Mesothelial cell of epicardium (in vitro differentiated cells): Measurements from ENCODE around the gene TMEM87B. TPM values are rescaled to one million over a fixed set of nuclear protein-coding genes. Genes with fewer than 3 reads are reported as not detected.
"Not testable (repeated sequence)": the region's sequence is repeated elsewhere in the genome, so short reads cannot be mapped to it uniquely, and the experiment has no call there.

Source experiments
- DNase-seq, 2 experiments: peaks; one replicate each; pipeline ENCODE4 v3.0.0; 2021; ENCODE audit warnings: low spot score in 2 of 2; ENCODE audit not compliant: unreplicated experiment in 2 of 2
- H3K27ac Mint-ChIP-seq: 2 replicates; pipeline ENCODE4 v1.8.0; 2021; ENCODE audit warnings: mixed read lengths
- H3K27me3 Mint-ChIP-seq: 2 replicates; pipeline ENCODE4 v1.8.0; 2021; ENCODE audit warnings: low read depth, mixed read lengths
- H3K36me3 Mint-ChIP-seq: 2 replicates; pipeline ENCODE4 v1.8.0; 2021; ENCODE audit warnings: mixed read lengths
- H3K4me1 Mint-ChIP-seq: 2 replicates; pipeline ENCODE4 v1.8.0; 2021; ENCODE audit warnings: mixed read lengths
- H3K4me3 Mint-ChIP-seq: 2 replicates; pipeline ENCODE4 v1.8.0; 2021; ENCODE audit warnings: mild to moderate bottlenecking, moderate library complexity, mixed read lengths
- H3K9me3 Mint-ChIP-seq: 2 replicates; pipeline ENCODE4 v1.8.0; 2021; ENCODE audit warnings: mixed read lengths
- CTCF ChIP-seq: fragments of 200-600 bp; sonication (generic); IDR thresholded peaks from one replicate; pipeline ENCODE4 v1.5.0; 2021; ENCODE audit warnings: antibody characterized with exemption; ENCODE audit not compliant: unreplicated experiment
- total RNA-seq: library from RNA; stranded (reverse); gene quantifications from 3 replicates; pipeline ENCODE4 v1.2.1, GENCODE V29; 2021

Gene TMEM87B
- total RNA-seq, 1 donor from 2014 or later = 19.4 TPM

DNA sequence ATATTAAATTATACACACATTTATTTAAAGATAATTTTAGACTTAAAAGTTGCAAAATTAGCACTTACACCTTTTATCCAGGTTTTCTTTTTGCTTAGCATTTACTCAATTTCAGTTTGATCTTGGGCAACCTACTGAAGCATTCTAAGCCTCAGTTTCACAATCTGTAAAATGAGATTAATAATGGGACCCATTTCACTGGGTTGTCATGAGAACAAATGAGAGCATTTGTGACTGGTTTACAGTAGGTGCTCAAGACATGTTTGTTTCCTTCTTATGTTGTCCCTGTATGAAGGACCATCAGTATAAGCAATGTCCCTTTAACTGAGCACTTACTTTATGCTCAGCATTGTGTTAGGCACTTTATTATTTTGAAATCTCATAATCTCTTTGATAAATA, 78.3 kb downstream of the TMEM87B start:
- Mint-ChIP-seq H3K4me3 (no peak overlapping the region), H3K4me1 (peaks cover 7% of the 10 kb centered on the region), H3K9me3 (peaks cover 21% of the 10 kb centered on the region), H3K27me3 (peaks cover 26% of the 10 kb centered on the region), H3K27ac (no peak overlapping the region), H3K36me3 (peaks cover 3% of the 10 kb centered on the region)
- TF ChIP-seq CTCF = no peak
- no peak for DNase-seq

GRCh38 chr2:112134120-112134519, 79.1 kb downstream of the TMEM87B start:
- peaks cover 31% of the 10 kb centered on the region for H3K27me3 Mint-ChIP-seq
- peaks cover 2% of the 10 kb centered on the region for H3K36me3 Mint-ChIP-seq
- H3K27ac Mint-ChIP-seq = no peak overlapping the region
- peaks cover 13% of the 10 kb centered on the region for H3K9me3 Mint-ChIP-seq
- H3K4me3 Mint-ChIP-seq = no peak overlapping the region
- DNase-seq = no peak
- no peak for TF ChIP-seq CTCF
- peaks cover 10% of the 10 kb centered on the region for H3K4me1 Mint-ChIP-seq

DNA sequence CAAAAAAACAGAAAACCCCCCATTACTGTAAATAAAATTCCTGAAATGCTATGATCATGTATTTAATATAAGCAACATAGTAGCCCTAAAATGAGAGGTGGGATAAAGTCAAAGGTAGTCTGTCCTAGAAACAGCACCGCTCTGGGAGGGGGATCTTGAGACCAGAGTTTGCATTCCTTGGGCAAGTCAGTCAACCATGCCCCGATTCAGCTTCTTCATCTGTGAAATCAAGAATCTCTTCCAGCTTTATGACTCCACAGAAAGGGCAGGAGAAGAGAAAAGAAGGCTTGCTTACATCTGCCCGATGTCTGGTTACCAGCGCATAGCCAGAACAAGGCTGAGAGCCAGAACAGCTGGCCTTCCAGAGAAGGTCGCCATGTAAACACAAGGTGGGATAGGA, 81.0 kb downstream of the TMEM87B start:
- Mint-ChIP-seq H3K4me1 (peaks cover 18% of the 10 kb centered on the region), H3K4me3 (no peak overlapping the region), H3K9me3 (peaks cover 10% of the 10 kb centered on the region), H3K27ac (no peak overlapping the region), H3K27me3 (peaks cover 42% of the 10 kb centered on the region), H3K36me3 (peaks cover 3% of the 10 kb centered on the region)
- TF ChIP-seq CTCF = no peak
- DNase-seq = no peak

DNA sequence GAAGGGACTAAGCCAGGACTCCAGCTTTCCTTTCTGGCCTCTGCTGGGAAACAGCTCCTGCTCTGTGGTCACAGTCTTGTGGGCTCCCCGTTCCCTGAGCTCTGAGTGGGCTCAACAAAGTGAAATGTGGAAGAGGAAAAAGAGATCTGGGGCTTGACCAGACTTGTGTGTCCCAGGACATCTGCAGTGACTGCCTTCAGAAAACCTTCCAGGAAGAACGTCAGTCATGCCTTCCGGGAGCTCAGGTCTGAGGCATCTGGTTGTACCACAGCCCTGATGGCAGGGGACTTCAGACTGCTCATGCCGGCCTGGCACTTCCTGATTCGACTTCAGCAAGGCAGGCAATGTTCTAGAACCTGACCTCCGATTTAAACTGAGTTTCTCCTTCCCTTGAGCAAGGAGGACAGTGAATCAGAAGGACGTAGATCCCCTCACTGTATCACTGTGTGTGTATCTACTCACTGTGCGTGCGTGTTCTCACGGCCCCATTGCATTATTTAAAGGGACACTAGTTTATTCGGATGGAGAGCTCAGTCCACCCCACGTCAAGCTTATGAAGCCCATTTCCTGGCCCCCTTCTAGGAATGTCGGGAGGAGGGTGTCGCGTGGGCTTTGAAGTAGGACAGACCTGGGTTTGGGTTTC, 82.6 kb downstream of the TMEM87B start:
- Mint-ChIP-seq H3K36me3 (peaks cover 1% of the 10 kb centered on the region), H3K27me3 (peaks cover 58% of the 10 kb centered on the region), H3K27ac (no peak overlapping the region), H3K4me1 (peaks cover 18% of the 10 kb centered on the region), H3K9me3 (peaks cover 3% of the 10 kb centered on the region), H3K4me3 (peak overlapping the region; percentile 65)
- no peak for TF ChIP-seq CTCF
- no peak for DNase-seq

- Mint-ChIP-seq H3K27ac (no peak within 1 kb of the TSS), H3K4me1 (peaks cover 18% of the 10 kb centered on the region), H3K27me3 (peaks cover 62% of the 10 kb centered on the region), H3K4me3 (peak within 1 kb of the TSS; percentile 70), H3K36me3 (peaks cover 1% of the 10 kb centered on the region), H3K9me3 (no peaks in the 10 kb centered on the region)
- TF ChIP-seq CTCF = no peak
- DNase-seq = no peak
Measured at GRCh38 chr2:112138159-112139032, 83.3 kb downstream of the TMEM87B start, which contains the start of gene FBLN7. FBLN7 (plus strand) TSS chr2:112138385; CDS start chr2:112138656, 271 bp downstream.

GRCh38 chr2:112139033-112139614, 84.1 kb downstream of the TMEM87B start:
- peaks cover 18% of the 10 kb centered on the region for H3K4me1 Mint-ChIP-seq

DNA sequence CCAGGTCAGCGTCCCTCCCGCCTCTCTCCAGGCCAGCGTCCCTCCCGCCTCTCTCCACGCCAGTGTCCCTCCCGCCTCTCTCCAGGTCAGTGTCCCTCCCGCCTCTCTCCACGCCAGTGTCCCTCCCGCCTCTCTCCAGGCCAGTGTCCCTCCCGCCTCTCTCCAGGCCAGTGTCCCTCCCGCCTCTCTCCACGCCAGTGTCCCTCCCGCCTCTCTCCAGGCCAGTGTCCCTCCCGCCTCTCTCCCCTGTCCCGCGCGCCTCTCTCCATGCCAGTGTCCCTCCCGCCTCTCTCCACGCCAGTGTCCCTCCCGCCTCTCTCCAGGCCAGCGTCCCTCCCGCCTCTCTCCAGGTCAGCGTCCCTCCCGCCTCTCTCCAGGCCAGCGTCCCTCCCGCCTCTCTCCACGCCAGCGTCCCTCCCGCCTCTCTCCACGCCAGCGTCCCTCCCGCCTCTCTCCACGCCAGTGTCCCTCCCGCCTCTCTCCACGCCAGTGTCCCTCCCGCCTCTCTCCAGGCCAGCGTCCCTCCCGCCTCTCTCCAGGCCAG, 84.7 kb downstream of the TMEM87B start:
- not testable (repeated sequence) for H3K27ac Mint-ChIP-seq, DNase-seq
- peak overlapping the region; percentile 61 for H3K4me3 Mint-ChIP-seq

More at GRCh38 chr2:112139033-112139614, 84.1 kb downstream of the TMEM87B start:
- DNase-seq, H3K36me3 Mint-ChIP-seq, H3K27ac Mint-ChIP-seq, H3K9me3 Mint-ChIP-seq: not testable (repeated sequence)
- H3K27me3 Mint-ChIP-seq = peaks cover 62% of the 10 kb centered on the region
- H3K4me3 Mint-ChIP-seq = peak overlapping the region; percentile 70

More for the DNA sequence above, 84.7 kb downstream of the TMEM87B start:
- H3K9me3 Mint-ChIP-seq, H3K36me3 Mint-ChIP-seq: not testable (repeated sequence)
- Mint-ChIP-seq H3K4me1 (peaks cover 18% of the 10 kb centered on the region), H3K27me3 (peaks cover 62% of the 10 kb centered on the region)
